Activated T-cell treated with anti-CD3 and anti-CD28 coated beads for 48 hours (primary cell): ENCODE data around the gene GRAMD1C.

ENCODE experiments used
- DNase-seq: peaks from one replicate; pipeline ENCODE4 v3.0.0-alpha.2; 2020; ENCODE audit warnings: low read depth

Gene GRAMD1C

DNA sequence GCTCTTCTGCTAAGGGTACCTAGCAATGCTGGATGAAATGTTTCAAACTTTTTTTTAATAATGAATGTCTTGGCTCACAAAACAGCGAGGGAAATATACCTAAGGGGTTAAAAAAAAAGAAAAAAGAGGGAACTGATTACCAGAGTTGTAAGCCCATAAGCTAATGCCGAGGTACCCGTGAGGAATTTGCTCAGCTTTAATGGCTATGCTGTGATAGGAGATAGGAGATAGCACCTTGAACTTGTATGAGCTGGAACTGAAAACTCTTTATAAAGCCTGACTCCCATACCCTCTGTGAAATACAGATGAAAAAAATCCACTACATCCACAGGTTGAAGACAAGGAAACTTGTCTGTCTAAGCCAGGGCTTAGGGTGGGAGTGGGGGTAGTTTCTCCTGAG, 13.9 kb downstream of the GRAMD1C start:
- no peak for DNase-seq

GRCh38 chr3:113867506-113867905, 28.9 kb downstream of the GRAMD1C start:
- no peak for DNase-seq

- no peak for DNase-seq
Measured at GRCh38 chr3:113873293-113873692, 34.7 kb downstream of the GRAMD1C start.

DNA sequence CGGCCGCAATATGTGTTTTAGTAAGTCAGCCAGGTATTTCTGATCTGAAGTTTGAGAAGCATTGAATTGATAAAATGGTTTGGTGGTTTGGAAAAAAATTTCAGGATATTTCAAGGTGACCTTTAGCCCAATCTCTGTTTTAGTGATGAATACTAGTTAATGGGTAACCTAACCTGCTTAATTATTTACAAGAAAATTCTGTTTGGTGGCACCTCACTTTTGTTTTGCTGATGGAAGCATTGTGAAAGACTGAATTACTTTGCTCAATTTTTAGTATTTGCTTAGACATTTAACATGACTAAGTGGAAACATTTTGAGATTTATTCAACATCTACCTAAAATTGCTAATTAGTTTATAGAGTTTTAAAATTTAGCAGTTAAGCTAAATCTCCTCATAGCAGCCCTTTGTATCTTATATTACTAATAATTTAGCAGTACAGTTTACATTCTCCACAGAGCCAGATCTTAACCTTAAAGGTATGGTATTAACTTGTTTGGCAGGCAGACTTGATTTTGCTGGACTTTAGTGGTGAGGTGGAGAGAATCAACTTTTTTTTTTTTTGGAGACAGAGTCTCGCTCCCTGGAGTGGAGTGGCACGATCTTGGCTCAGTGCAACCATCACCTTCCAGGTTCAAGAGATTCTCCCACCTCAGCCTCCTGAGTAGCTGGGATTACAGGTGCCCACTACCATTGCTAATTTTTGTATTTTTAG, 35.4 kb downstream of the GRAMD1C start:
- DNase-seq, result no peak

GRCh38 chr3:113878403-113878802, 39.8 kb downstream of the GRAMD1C start:
- DNase-seq, result no peak

DNA sequence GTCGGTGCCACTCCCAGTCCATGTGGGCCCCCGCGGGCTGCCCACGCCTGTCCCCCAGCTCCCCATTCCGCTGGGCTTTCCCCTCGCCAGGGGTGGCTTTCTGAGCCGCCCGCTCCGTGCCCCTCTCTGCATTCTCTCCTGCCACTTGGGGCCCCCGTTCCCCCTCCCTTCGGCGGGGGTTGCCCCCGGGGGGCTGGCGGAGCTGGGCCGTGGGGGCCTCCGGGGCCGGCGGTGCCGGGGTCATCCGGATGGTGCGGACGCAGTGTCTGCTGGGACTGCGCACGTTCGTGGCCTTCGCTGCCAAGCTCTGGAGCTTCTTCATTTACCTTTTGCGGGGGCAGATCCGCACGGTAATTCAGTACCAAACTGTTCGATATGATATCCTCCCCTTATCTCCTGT, 46.5 kb downstream of the GRAMD1C start:
- DNase-seq, result no peak

GRCh38 chr3:113890256-113890900, 51.8 kb downstream of the GRAMD1C start:
- no peak for DNase-seq

GRCh38 chr3:113894927-113895326, 56.3 kb downstream of the GRAMD1C start:
- DNase-seq, result no peak

- no peak for DNase-seq
Measured at GRCh38 chr3:113895964-113896363, 57.4 kb downstream of the GRAMD1C start.

DNA sequence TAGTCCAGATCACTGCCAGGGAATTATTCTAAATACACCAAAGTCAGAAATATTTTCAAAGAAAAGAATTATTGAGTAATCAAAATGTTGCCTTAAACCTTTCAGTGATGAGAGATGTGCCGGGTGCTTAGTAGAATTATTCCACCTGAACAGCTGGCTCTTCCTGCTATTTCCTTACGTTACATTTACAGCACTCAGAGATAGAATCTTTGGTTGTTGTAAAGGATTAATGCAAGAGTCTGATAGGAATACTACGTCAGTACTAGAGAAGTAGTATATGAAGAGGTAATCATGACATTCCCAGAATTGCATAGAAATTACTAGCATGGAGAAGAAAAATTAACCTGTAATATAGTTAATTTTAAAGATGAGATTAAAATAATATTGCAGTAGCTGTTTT, 58.3 kb downstream of the GRAMD1C start:
- no peak for DNase-seq

DNA sequence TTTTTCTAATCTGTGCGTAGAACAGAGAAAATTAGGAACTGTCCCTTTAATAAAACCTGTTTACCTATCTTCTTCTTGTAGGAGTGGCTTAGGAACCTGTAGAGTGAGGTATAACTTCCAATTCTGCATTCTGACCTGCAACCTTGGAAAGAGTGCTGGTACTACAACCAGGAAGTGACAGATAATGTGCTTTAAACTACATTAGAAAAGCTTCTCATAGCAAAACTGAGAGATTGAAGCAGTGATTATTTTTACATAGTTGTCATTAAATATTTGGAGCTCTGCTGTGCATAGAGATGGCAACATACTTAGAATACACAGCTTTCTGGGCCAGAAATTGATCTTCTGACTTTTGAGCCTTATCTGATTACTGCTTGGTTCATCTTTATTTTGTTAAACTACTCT, 58.8 kb downstream of the GRAMD1C start:
- no peak for DNase-seq

DNA sequence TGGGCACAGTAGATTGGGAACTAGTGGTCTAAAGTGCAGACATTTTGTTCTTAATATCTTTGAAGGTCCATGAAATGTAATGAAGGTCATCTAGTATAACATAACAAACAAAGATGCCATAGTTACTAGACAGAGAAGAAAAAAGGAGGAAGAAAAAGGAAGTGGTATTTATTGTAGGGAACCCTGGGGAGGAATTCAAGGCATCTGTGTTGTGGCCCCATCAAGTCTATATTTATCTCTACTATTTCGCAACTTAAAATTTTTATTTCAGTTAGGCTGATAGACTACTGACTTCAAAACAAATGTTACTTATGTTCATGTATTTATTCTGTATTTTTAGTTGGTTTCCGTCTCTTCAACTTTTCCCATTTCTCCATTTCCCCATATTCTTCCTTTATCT, 60.3 kb downstream of the GRAMD1C start:
- no peak for DNase-seq

DNA sequence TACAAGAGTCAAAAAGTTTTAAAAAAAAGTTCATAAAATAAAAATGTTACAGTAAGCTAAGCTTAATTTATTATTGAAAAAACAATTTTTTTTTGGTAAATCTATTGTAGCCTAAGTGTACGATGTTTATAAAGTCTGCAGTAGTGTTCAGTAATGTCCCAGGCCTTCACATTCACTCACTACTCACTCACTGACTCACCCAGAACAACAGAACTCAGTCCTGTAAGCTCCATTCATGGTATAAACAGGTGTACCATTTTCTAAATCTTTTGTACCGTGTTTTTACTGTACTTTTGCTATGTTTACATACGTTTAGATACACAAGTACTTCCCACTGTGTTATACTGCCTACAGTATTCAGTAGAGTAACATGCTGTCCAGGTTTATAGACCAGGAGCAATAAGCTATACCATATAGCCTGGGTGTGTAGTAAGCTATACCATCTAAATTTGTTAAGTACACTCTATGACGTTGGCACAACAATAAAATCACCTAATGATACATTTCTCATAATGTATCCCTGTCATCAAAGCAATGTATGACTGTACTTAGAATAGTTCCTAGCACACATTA, 68.1 kb downstream of the GRAMD1C start:
- no peak for DNase-seq

- DNase-seq, result no peak
Measured at GRCh38 chr3:113908133-113908532, 69.5 kb downstream of the GRAMD1C start.

DNA sequence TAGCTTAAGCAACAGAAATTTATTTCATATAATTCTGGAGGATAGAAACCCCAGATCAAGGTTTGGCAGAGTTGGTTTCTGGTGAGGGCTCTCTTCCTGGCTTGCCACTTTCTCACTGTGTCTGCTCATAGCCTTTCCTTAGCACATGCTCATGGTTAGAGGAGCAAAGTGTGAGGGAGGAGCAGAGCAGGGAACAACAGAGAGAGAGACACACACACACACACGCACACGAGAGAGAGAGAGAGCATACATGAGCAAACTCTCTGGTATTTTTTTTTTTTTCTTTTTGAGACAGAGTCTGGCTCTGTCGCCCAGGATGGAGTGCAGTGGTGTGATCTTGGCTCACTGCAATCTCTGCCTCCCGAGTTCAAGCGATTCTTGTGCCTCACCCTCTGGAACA, 72.4 kb downstream of the GRAMD1C start:
- DNase-seq, result no peak

- DNase-seq, result no peak
Measured at GRCh38 chr3:113912552-113913236, 74.1 kb downstream of the GRAMD1C start.

GRCh38 chr3:113914646-113915045, 76.1 kb downstream of the GRAMD1C start:
- DNase-seq, result no peak

DNA sequence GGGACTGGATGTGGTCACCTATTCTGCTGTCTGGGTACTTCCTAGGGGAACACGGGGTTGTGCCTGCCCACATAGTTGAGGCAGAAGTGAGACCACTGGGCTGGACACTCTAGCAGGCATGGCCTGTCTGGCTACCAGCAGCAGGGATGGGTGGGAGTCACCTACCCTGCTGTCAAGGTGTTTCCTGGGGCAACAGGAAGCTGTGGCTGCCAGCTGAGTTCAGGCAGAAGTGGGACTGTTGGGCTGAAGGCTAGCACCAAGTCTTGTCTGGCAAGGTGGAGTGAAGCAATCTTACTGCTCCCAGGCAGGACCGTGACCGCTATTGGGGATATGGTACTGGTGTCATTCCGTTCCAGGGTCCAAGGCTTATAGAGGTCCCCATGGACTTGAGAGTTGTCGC, 89.0 kb downstream of the GRAMD1C start:
- DNase-seq, result no peak

- DNase-seq, result no peak
Measured at GRCh38 chr3:113946831-113947230, 108.2 kb downstream of the GRAMD1C start.

DNA sequence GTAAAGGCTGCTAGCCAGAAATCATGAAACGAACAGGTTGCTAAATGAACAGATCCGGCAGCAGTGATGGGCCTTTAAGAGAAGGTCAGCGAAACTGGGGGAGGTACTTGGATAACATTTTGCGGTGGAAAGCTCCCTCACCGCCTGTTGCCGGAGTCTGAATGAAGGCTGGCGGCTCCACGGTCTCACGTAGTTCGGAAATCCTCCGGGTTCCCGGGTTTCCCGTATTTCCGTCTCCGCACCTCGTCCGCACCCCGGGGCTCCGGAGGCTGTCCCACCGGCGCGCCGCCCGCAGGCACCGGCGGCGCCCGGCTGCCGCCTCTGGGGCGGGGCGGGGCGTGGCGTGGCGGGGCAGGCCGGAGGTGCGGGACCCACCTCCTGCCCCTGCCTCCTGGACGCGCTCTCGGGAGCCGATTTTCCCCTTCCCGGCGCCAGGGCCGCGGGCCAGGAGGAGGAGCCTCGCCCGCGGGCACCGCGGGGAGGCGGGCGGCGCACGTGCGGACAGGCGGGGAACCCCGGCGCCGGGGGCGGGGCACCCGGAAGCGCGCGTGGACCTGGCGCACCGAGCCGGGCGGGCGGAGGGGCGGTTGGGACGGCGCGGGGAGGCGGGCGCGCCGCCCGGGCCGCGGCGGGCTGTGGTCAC, 108.9 kb downstream of the GRAMD1C start, which contains the start of gene ZDHHC23:
TSS of gene ZDHHC23 (plus strand) at position 642 of the 643 bp plus-strand sequence. CDS start 790 bp downstream, outside the sequence.
- DNase-seq, result peak; percentile 56

- DNase-seq, result peak; percentile 13
Measured at GRCh38 chr3:113948015-113948917, 109.7 kb downstream of the GRAMD1C start.
